ENCODE data around the gene GALNT16.

GALNT16 gene

DNA sequence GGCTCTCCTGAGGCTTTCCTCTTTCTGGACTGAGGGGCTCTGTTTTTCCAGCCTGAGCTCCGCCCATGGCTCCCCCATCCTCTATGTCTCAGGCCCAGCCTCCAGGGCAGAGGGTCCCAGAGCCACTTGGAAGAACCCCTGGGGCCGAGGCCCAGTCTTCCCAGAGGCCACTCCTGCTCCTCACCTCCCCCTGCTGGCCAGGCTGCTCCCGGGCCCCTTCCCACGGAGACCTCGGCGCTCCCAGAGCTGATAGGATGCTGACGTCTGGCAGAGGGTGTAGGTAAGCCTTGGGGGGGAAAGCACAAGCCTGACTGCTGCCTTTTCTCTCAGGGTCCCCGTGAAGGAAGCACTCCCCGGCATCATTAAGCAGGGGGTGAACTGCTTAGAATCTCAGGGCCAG, 86.8 kb downstream of the GALNT16 start:
- no peaks in the 10 kb centered on the region for H3K36me3 ChIP-seq (ENCODE audit: insufficient read depth, low read length)
- no peaks in the 10 kb centered on the region for H3K27me3 ChIP-seq (ENCODE audit: insufficient read depth, low read length, poor library complexity, severe bottlenecking)
- H3K4me2 ChIP-seq (ENCODE audit: low read depth, low read length, poor library complexity, severe bottlenecking) = no peak overlapping the region
- H3K4me1 ChIP-seq (ENCODE audit: insufficient read depth, low read length, poor library complexity, severe bottlenecking) = peaks cover 4% of the 10 kb centered on the region
- H3F3A ChIP-seq (ENCODE audit: low read depth) = no peaks in the 10 kb centered on the region
- no peaks in the 10 kb centered on the region for H3K9me3 ChIP-seq (ENCODE audit: insufficient read depth, low read depth, low read length)
- no peaks in the 10 kb centered on the region for H3K9me2 ChIP-seq (replicated peaks; ENCODE audit: low read depth, low read length)
- no peak overlapping the region for H3K9ac ChIP-seq (ENCODE audit: low read depth, low read length, poor library complexity, severe bottlenecking)
- H3K79me2 ChIP-seq (ENCODE audit: insufficient read depth, low read length) = no peaks in the 10 kb centered on the region
- H4K20me1 ChIP-seq (ENCODE audit: insufficient read depth, low read length, poor library complexity, severe bottlenecking) = no peaks in the 10 kb centered on the region
- no peak for TF ChIP-seq EZH2phosphoT487 (IDR thresholded peaks at IDR 0.05; ENCODE audit: borderline replicate concordance)
- TF ChIP-seq CTCF (conservative IDR thresholded peaks at IDR 0.05; ENCODE audit: low read length) = peak; percentile 57
- H3K4me3 ChIP-seq (ENCODE audit: low read length, poor library complexity, severe bottlenecking) = no peak overlapping the region
- no peak overlapping the region for H2AFZ ChIP-seq (ENCODE audit: low read length)

DNA sequence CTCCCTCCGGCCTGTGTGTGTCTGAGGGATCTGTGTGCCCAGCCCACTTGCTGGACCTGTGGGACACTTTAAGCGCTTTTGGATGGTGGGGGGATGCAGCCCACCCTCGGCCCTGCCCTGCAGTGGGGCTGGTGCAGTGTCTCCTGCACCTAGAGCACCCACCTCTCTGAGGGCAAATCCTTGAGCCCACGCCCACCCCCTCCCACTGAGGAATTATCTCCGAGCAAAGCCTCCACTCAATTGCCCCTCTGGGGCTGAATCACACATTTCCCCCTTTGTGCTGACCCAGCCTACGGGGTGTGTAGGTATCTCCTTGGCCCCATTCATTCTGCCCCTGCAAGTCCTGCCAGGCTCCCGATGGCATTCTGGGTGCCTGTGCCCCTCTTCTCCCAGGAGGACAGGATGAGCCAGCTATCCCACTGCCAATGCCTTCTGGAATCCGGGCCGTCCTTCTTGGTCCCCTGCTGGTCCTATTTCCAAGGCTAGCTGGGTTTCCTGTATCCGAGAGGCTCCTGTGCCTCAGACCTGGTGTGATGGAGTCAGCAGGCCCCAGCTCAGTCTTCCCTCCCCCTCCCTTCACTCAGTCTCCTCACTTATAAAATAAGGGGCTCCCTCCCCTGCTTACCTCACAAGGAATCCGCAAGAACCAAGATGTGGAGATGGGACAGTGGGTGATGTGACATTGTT, 89.3 kb downstream of the GALNT16 start:
- no peaks in the 10 kb centered on the region for H3K79me2 ChIP-seq (ENCODE audit: insufficient read depth, low read length)
- H3K9me3 ChIP-seq (ENCODE audit: insufficient read depth, low read depth, low read length) = no peaks in the 10 kb centered on the region
- H3K27me3 ChIP-seq (ENCODE audit: insufficient read depth, low read length, poor library complexity, severe bottlenecking) = no peaks in the 10 kb centered on the region
- no peaks in the 10 kb centered on the region for H3F3A ChIP-seq (ENCODE audit: low read depth)
- H3K9me2 ChIP-seq (replicated peaks; ENCODE audit: low read depth, low read length) = no peaks in the 10 kb centered on the region
- no peak overlapping the region for H3K4me3 ChIP-seq (ENCODE audit: low read length, poor library complexity, severe bottlenecking)
- no peaks in the 10 kb centered on the region for H3K36me3 ChIP-seq (ENCODE audit: insufficient read depth, low read length)
- H3K9ac ChIP-seq (ENCODE audit: low read depth, low read length, poor library complexity, severe bottlenecking) = no peak overlapping the region
- TF ChIP-seq CTCF (conservative IDR thresholded peaks at IDR 0.05; ENCODE audit: low read length) (no peak), EZH2phosphoT487 (IDR thresholded peaks at IDR 0.05; ENCODE audit: borderline replicate concordance) (no peak)
- H3K4me2 ChIP-seq (ENCODE audit: low read depth, low read length, poor library complexity, severe bottlenecking) = no peak overlapping the region
- peaks cover 5% of the 10 kb centered on the region for H3K4me1 ChIP-seq (ENCODE audit: insufficient read depth, low read length, poor library complexity, severe bottlenecking)
- H4K20me1 ChIP-seq (ENCODE audit: insufficient read depth, low read length, poor library complexity, severe bottlenecking) = no peaks in the 10 kb centered on the region
- H2AFZ ChIP-seq (ENCODE audit: low read length) = no peak overlapping the region

GRCh38 chr14:69350892-69351291, 90.9 kb downstream of the GALNT16 start:
- Histone ChIP-seq H3F3A (ENCODE audit: low read depth) (no peaks in the 10 kb centered on the region), H3K79me2 (ENCODE audit: insufficient read depth, low read length) (no peaks in the 10 kb centered on the region), H3K4me1 (ENCODE audit: insufficient read depth, low read length, poor library complexity, severe bottlenecking) (peaks cover 6% of the 10 kb centered on the region), H3K9ac (ENCODE audit: low read depth, low read length, poor library complexity, severe bottlenecking) (no peak overlapping the region), H3K27me3 (ENCODE audit: insufficient read depth, low read length, poor library complexity, severe bottlenecking) (no peaks in the 10 kb centered on the region), H3K9me3 (ENCODE audit: insufficient read depth, low read depth, low read length) (no peaks in the 10 kb centered on the region), H3K4me2 (ENCODE audit: low read depth, low read length, poor library complexity, severe bottlenecking) (no peak overlapping the region), H4K20me1 (ENCODE audit: insufficient read depth, low read length, poor library complexity, severe bottlenecking) (no peaks in the 10 kb centered on the region), H3K36me3 (ENCODE audit: insufficient read depth, low read length) (no peaks in the 10 kb centered on the region), H3K4me3 (ENCODE audit: low read length, poor library complexity, severe bottlenecking) (no peak overlapping the region), H2AFZ (ENCODE audit: low read length) (no peak overlapping the region), H3K9me2 (replicated peaks; ENCODE audit: low read depth, low read length) (no peaks in the 10 kb centered on the region)
- no peak; the same call in 1 of the 2 replicates for TF ChIP-seq CTCF (conservative IDR thresholded peaks at IDR 0.05; ENCODE audit: low read length)
- TF ChIP-seq EZH2phosphoT487 (IDR thresholded peaks at IDR 0.05; ENCODE audit: borderline replicate concordance) = no peak

All from Loucy (cell line).